ENCODE measurements around the gene REXO5.
"Not testable (repeated sequence)": the region's sequence is repeated elsewhere in the genome, so short reads cannot be mapped to it uniquely, and the experiment has no call there.

REXO5 gene

DNA sequence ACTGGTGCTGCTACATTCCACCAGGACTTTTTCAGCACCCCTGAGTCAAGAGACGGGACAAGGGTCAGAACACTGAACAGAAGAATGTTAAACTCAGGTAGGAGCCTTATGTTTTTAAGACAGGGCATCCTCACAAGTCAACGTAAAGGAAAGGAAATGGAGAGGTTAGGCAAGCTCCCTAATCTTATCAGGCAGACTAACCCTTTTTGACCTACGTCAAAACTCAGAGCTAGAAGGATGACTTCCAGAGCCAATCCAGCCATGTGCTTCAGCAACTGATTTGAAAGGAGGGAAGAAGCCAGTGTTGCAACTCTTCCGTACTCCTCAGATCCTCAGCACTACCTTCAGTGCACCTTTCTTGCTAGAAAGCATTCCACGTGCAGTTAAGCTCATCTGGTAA lies 46.8 kb downstream of the REXO5 start:
- DNase-seq = no peak

DNA sequence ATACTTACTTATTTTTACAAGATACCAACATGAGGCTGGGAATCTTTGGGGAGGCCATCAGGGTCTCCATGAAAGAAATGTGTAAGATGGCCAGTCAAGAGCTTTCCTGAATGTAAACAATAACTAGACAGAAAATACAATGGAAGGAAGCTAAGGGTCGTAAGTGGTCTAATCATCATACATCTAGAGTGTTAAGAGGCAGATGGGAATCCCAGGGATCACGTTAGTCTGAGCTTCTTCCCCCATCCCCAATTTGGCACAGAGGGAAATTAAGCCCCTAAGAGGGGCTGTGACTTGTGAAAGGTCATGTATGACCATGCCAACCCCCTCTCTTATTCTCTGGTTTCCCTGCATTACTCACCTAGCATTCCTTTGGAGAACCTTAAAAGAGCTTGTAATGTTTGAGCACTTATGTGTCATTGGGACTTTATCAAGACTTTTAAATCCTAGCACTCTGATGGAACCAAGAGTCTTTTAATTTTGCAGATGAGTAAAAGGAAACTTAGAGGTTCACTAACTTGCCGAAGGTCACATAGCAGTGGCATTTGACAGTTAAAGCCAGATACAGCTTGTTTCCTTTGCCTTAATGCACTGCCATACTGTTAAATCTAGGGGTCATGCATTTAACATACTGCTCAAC lies 47.8 kb downstream of the REXO5 start:
- no peak for DNase-seq

DNA sequence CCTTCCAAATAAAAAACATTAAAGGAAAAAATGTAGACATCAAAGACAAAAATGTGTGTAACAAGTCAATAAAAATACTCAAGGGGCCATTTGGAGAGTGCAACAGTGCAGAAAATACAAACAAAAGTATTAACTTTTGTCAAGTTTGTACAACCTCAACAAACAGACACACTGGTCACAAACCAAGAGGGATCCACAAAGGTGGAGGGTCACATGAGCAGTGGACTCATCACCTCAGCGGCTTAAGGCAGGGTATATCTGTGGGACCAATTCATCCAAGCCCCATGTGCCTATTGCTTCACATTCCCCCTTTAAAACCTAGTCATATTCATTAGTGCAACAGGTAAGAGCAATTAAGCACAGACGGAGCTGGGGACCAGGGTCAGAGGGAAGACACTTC lies 48.6 kb downstream of the REXO5 start:
- no peak for DNase-seq

DNA sequence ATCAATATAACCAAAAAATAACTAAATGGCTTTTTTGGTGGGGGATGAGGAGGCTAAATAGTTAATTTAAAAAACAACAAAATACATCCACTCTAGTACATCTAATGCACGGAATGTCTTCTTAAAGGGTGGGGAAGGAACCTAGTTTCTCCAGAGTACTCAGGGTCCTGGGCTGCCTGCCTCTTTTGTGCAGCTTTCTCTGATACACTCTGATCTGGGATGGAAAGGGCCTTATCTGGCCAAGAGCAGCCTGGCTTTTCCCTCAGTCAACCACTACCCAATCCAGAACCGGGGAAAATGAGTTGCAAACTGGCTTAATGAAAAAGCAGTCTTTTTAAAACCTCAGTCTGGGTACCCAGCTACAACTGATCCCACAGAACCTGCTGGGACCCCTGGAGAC lies 51.0 kb downstream of the REXO5 start:
- DNase-seq = no peak

DNA sequence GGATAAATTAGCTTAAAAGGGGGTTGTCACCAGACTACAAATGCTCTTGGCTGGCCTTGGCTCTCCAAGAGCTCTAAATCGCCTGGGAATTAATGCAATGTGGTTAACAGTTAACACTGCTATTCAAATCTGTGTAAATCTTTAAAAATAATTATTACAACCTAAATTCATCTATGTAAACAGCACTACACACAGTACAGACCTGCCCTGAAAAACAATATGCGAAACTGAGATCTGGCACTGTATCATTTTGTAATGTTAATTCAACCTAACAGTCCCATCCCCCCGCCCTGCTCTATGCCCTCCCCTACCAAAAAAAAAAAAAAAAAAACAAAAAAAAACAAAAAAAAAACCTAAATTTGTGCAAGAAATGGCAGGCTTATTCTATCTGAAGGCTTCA lies 52.9 kb downstream of the REXO5 start:
- DNase-seq = no peak

DNA sequence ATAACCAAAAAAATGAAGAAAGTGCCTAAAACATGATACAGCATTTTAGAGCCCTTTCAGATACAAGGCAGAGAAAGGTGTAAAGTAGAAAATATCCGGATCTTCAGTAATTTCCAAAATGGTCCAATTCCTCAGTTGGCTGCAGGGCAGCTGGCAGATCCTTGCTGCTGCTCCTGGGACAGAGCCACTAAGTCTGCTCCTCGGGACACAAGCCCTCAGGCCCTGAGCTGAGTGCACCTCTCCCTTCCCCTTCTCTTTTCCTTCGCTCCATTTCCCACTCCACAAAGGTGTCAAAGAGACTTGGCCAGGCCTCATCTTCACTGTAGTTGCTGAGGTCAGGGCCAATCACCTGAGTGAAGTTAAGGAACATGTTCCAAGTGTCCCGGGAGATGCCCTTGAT lies 53.4 kb downstream of the REXO5 start:
- DNase-seq = no peak

DNA sequence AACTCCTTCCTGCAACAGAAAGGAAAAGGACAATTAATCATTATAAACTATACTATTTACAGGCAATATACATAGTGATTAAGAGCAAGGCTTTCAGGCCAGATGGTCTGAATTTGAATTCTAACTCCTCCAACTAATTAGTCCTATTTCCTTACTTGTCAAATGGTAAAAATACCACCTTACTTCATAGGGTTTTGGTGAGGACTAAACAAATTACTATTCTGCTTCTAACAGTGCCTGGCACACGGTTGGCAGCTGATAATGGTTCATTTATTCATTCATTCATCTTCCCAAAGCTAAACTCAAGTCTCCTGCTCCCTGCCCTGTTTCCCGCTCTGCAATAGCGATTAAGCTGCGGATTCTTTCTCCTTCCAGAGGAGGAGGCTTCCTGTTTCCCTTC lies 54.0 kb downstream of the REXO5 start:
- DNase-seq = no peak

DNA sequence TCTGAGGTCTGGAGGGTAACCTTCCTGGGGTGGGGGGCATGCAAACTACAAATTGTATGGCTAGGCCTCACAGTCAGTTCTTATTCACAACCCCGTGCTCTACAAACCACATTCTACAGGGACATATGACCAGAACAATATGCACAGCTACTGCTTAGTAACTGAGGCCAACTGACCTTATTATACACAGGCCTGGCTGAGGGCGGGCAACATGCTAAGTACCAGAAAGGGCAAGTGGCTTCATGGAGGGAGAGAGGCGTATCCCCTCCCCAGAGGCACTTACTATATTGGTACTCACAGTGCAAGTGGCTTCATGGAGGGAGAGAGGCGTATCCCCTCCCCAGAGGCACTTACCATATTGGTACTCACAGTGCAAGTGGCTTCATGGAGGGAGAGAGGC lies 54.7 kb downstream of the REXO5 start:
- DNase-seq = not testable (repeated sequence)

DNA sequence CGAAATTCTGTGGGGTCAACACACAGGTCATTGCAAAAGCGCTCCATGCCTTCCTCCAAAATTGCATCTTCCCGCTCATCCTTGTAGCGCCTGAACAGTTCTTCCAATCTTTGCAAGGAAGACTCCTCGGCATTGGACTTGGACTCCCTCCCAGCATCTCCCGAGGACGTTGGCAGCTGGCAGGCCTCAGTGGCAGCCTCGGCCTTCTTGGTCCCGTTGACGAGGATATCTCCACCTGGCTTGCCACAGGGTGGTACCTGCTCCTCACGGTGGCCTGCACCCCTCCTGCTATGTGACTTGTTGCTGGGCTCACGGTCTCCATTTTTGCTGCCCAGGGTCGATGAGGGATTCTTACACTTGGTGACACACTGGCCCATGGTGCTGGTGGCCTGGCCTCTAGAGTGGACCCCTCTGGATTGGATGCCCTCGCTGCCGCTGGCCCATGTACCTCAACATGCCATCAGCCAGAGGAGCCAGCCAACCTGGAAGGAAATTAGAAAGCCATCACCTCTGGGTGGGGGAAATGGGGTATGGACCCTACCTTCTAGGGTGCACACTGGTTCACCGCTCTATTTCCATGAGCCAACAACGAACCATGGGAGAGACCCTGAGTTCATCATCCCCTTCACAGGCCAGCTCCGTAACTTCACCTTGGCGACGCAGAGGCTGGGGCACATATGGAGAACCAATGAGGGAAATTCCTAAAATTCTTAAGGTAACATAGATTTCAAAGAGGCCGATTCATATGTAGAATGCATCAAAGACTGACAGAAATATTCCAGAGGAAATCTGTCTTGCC lies 56.0 kb downstream of the REXO5 start:
- no peak for DNase-seq

DNA sequence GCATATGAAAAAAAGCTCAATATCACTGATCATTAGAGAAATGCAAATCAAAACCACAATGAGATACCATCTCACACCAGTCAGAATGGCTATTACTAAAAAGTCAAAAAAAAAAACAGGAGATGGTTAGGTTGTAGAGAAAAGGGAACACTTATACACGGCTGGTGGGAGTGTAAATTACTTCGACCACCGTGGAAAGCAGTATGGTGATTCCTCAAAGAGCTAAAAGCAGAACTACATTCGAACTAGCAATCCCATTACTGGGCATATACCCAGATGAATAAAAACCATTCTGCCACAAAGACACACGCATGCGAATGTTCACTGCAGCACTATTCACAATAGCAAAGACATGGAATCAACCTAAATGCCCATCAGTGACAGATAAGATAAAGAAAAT lies 58.0 kb downstream of the REXO5 start:
- DNase-seq = not testable (repeated sequence)

DNA sequence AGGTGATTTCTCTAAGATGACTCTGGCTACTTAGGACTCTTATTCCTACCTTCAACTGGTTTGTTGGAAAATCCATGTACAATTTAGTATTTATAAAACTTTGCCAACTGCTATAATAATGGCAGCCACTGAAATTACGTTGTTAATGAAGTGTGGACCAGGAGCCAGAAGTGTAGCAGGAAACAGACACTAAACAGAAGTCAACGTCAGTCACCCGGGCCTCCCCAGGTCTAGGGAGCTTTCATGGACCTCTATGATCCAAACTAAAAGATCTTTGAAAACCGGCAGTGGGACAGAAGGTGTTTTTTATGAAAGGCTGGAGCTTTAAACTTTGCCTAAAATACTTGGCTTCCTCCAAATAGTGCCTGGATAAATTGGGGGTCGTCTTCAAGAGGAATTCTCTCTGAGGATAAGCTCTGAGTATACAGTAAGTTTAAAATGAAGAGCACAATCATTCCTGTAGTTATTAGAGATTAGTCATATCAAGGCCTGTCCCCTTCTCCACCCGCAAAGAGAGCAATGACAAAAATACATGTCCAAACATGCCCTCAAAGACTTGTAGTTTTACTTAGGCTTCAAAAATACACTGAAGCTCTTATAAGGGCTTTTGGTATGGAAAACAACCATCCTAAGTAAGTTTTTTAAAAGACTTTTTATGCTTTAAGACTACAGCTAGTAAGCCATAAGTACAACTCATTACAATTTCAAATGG lies 59.2 kb downstream of the REXO5 start:
- no peak for DNase-seq

DNA sequence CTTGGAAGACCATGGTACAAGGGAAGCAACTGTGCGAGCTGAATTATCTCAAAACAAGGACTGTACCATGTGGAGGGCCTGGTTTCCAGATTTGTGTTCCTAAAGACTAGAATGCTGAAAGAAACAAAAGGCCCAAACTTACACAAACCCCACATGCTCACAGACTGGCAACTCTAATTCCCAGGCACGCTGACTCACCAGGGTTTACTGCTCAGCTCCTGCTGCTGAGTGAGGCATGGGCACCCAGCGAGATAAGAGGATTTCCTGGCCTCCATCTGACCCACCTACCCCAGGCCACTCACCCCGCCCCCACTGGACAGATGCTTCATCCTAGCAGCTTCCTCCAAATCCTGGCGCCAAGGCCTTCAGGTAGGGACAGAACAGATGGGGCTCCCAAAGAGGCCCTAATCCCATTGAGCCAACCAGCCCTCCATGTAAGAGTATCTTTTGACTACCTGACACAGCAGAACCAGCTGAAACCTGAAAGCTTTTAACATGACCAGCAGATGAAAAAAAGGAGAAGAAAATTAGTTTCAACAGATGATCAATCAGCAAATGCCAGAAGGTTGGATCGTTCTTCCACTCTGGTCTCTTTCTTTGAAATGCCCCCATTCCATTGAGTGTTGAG lies 59.9 kb downstream of the REXO5 start:
- DNase-seq = peak in 1 of 2 donors; percentile 15

DNA sequence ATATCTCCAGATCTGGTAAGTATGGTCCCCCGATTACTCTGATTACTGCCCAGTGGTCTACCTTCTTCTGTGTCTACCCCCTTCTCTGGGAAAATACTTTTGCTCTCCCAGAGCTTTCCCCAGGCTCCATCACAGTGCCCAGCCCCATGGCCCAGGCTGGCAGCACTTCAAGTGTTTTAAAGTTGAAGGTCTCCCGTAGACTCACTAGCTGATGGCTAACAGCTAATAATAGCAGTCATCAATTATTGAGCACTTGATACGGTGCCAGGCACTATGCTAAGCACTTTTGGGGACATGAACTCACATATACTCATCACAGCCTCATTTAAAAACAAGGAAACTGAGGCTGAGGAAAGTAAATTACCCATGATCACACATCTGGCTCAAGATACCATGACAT lies 60.5 kb downstream of the REXO5 start:
- no peak for DNase-seq

DNA sequence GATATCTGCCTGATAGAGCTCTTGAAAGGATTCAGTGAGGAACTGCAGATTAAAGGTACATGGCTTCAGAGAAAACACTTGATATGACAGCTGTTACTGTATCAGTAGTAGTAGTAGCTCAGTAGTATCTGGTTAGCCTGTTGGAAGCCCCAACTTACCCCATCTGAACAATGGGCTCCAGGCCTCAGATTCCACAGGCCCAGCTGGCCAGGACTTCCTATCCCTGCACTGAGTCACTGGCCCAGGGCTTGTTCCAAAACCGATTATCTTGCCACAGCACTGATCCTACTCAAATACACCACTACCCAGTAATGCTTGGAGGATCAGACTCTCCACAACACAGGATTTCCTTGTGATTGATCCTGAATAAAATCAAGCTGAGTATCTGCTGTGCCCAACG lies 61.3 kb downstream of the REXO5 start:
- DNase-seq = no peak

DNA sequence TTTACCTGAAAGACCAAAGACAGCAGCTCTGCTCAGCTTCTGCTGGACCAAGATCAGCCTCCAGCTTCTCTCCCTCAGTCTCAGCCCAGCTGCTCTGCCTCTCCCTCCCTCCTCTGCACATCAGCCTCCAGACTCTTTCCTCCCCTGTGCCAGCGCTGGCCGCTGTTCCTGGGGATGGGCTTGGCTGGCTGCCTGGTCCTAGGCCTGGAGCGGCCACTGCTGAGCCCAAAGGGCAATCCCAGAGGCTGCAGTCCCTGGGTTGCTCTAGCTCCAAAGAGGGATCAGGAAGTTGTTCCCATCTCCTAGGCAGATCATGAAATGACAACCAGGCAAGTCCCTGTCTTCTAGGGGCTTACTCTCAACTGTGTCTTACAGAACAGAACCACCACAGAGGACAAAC lies 62.6 kb downstream of the REXO5 start:
- no peak for DNase-seq

DNA sequence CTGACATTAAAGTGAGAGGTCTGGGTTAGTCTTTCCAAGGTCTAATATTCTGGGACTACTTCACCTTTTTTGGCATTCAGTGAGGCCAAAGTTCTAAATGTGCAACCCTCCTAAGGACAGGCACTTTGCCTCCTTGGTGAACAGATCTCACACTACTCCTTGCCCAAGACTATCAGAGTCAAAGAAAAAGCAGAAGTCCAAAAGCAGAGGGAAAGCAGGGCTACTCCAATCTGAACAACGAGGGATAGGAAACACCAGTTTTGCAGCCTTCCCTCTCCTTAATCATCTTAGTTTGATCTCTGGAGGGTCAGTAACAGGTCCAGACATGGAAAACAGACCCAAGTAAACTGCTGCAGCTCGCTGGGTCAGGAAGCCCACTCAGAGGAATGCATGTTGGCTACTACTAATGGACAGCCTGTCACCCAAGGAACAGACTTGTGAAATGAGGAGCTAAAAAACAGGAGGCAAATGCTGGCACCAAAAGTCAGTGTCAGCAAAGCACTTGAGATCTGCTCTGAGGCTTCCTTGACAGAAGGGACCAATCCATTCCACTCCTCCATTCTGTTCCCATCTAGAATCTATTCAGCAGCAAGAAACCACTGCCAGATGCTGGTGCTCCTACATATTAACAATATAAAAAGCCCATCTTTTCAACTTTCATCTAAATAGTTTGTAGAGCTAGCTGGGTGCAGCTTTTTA lies 63.9 kb downstream of the REXO5 start:
- no peak for DNase-seq

DNA sequence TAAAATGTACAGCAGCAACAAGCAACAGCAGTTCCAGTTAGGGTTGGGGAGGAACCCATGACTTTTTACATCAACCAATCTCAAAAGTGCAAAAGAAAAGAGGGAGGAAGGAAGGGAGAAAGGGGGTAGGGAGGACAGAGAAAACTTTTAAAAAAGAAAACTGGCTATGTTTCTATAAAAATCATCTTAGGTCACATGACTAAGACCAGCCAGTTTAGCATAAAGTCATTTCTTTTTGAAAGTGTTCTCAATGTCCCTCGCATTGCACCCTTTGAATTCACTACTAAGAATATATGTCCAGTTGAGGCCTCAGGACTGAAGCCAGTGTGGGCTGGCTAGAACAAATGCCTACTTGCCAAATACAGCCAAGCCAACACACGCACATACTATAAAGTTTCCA lies 64.9 kb downstream of the REXO5 start:
- no peak for DNase-seq

DNA sequence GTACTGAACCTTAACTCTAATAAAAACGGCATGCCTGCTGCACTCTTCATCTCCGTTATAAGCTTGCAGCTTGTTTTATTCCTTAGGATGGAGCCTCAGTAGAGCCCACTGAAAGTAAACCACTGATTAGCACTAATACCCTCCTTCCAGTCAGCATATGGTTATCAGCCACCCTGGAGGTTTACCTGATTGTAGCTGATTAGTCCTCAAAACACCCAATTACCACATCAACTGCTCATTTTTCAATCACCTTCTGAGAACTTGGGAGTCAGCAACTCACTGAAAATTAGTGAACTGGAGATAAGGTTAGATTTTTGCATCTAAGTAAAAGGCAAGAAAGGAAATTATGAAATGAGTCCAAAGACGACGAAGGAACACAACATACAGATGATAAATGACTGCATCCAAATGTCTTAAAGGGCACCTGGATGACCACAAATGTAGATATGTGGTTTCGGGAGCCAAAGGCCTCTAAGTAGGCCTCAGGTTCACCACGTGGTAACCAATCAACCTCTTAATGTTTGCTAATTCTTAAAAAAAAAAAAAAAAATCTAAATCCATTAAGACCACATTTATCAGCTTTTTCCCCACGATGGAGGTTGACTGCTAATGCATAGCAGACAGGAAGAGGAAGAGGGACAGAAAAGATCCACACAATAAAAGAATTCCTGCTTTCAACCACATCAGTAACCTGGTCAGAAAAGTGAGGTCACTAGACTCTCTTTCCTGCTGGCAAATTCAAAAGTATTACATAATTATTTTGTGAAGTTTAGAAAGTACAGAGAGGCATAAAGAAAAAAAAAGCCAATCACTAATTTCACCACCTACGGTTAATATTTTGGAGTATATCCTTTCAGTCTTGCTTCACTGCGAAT lies 65.9 kb downstream of the REXO5 start:
- no peak for DNase-seq

DNA sequence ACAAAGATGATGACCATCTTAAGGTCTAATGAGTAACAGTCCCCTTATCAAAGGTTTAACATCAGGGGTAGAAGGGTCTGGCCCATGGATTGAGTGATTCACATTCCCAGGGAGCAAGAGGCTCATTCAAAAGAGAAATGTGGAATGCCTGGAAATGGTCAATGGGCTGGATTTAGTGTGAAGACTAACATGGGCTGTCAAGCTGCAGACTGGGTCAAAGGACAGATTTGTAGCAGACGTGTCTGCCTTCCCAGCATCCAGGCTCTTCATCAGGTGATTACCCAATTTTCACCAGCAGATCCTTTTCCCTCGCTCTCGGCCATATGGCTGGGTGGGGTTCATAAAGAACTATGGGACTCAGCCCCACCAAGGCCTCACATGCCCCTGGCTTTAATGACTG lies 67.0 kb downstream of the REXO5 start:
- DNase-seq = no peak

DNA sequence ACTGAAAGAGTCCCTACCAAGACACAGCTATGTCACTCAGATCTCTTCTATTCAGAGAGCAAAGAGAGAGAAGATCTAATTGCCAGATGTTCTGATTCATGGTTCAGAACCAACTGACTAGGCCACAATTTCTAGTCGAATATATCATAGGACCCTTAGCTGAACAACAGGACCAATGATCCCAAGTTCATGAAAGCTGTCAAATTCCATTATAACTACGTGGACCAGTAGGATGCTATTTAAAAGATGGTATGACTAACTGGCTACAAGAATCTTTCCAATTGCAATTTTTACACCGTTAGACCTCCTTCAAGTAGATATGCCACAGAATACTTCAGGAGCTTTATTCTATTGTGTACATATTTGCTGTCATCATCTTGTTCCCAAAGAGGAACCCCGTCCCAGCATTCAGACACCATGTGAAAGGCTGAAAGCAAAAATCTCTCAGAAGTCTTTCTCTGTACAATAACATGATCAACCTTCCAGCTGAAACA lies 67.8 kb downstream of the REXO5 start:
- DNase-seq = no peak

DNA sequence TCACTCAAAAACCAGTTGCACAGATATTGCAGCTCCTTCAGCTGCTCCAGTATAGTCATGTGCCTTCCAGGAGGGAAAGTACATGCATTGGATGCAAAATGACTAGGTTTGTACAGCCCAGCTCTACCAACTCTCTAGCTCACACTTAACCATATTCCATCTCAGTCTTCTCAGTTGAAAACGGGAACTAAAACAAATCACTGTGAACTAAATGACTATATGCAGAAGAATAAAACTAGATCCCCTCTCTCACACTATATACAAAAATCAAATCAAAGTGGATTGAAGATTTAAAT lies 69.0 kb downstream of the REXO5 start:
- no peak for DNase-seq

DNA sequence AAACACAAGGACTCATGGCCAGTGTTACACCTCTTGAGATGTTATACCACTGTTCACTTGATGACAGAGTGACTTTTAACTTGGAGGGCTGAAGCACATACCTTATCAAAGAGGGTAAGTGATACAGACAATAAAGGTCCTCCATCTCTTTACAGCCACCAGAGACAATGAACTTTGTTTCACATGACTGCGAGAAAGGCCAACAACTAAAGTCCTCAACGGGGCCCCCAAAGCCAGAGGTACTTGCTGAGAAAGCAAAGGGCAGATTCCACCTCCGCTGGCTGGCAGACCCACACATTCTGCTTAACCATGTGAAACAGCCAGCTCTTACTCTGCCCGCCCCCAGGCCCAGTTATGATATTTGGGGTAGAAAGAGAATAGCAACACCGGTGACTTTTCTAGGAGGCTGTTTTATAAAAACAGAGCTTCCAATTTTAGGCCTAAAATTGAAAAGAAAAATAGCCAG lies 72.4 kb downstream of the REXO5 start:
- no peak for DNase-seq

Data from stimulated activated CD4-positive, alpha-beta T cell treated with anti-CD3 and anti-CD28 coated beads, Interleukin-2, amount 100 ng/mL, for 48 hours (primary cell).